SK-N-SH (cell line): ENCODE measurements around the gene FOXG1. TPM values are rescaled to one million over a fixed set of nuclear protein-coding genes. Genes with fewer than 3 reads are reported as not detected.

Source experiments
- CTCF ChIA-PET: fragments of 300-600, 350-600 bp; formaldehyde crosslinking; extraction: SDS; loops from one replicate; lab custom pipeline; 2021; lab: Yijun Ruan, JAX
- POLR2A ChIA-PET: fragments of 350-600 bp; sonication (Branson Sonifier 250); formaldehyde crosslinking; extraction: SDS; loops from one replicate; lab custom pipeline; 2020; ENCODE audit warnings: antibody characterized with exemption, inconsistent platforms; lab: Yijun Ruan, JAX
- DNase-seq: peaks from one replicate; pipeline ENCODE4 v3.0.0; 2012
- H2AFZ ChIP-seq: fragments of 200-600 bp; sonication (generic); 2 replicates; pipeline ENCODE4 v1.8.1; 2016; ENCODE audit warnings: antibody characterized with exemption, mild to moderate bottlenecking, low read depth
- H3F3A ChIP-seq: fragments of 200-600 bp; sonication (generic); replicated peaks from 2 replicates; pipeline ENCODE3; 2016; ENCODE audit warnings: antibody characterized with exemption, mild to moderate bottlenecking; ENCODE audit not compliant: insufficient read depth
- H3K27ac ChIP-seq, 2 experiments: fragments of 200-500 bp in 1 of 2; fragments of 200-600 bp in 1 of 2; sonication (Bioruptor generic) in 1 of 2; sonication (generic), shearing (Covaris generic) in 1 of 2; 2 replicates each; pipeline versions ENCODE4 v1.5.1 to v1.6.1; 2014 to 2016; ENCODE audit warnings: low read depth in 2 of 2, inconsistent platforms in 1 of 2, low read length in 1 of 2, mild to moderate bottlenecking in 1 of 2, mixed read lengths in 1 of 2
- H3K27me3 ChIP-seq: fragments of 200-600 bp; sonication (generic), shearing (Covaris generic); 2 replicates; pipeline ENCODE4 v1.6.1; 2016; ENCODE audit warnings: mixed run types; ENCODE audit not compliant: insufficient read depth
- H3K36me3 ChIP-seq, 2 experiments: fragments of 200-500 bp in 1 of 2; fragments of 200-600 bp in 1 of 2; sonication (Bioruptor generic) in 1 of 2; sonication (generic) in 1 of 2; replicated peaks in 1 of 2; 2 replicates each; pipeline versions ENCODE3 to v1.5.1; 2014 to 2016; ENCODE audit warnings: low read length in 1 of 2, mild to moderate bottlenecking in 1 of 2; ENCODE audit not compliant: insufficient read depth in 2 of 2, control insufficient read depth in 1 of 2
- H3K4me1 ChIP-seq, 2 experiments: fragments of 200-500 bp in 1 of 2; fragments of 200-600 bp in 1 of 2; sonication (Bioruptor generic) in 1 of 2; sonication (generic), shearing (Covaris generic) in 1 of 2; 2 replicates each; pipeline versions ENCODE4 v1.5.1 to v1.6.1; 2014 to 2016; ENCODE audit warnings: low read depth in 1 of 2, low read length in 1 of 2, mixed run types in 1 of 2; ENCODE audit not compliant: insufficient read depth in 2 of 2, control insufficient read depth in 1 of 2
- H3K4me2 ChIP-seq: fragments of 200-600 bp; sonication (generic), shearing (Covaris generic); 2 replicates; pipeline ENCODE4 v1.6.1; 2017; ENCODE audit warnings: mixed run types
- H3K4me3 ChIP-seq, 2 experiments: fragments of 200-500 bp in 1 of 2; fragments of 200-600 bp in 1 of 2; sonication (Bioruptor generic) in 1 of 2; sonication (generic), shearing (Covaris generic) in 1 of 2; 2 replicates each; pipeline versions ENCODE4 v1.5.1 to v1.8.1; 2014 to 2016; ENCODE audit warnings: low read depth in 2 of 2, inconsistent platforms in 1 of 2, low read length in 1 of 2, mild to moderate bottlenecking in 1 of 2, mixed read lengths in 1 of 2, moderate library complexity in 1 of 2
- H3K79me2 ChIP-seq: fragments of 200-600 bp; sonication (generic); 2 replicates; pipeline ENCODE4 v1.8.1; 2017; ENCODE audit warnings: mild to moderate bottlenecking; ENCODE audit not compliant: insufficient read depth
- H3K9ac ChIP-seq: fragments of 200-600 bp; sonication (generic); 2 replicates; pipeline ENCODE4 v1.6.1; 2017; ENCODE audit warnings: mixed run types
- H3K9me2 ChIP-seq: fragments of 200-600 bp; sonication (generic); 2 replicates; pipeline ENCODE4 v1.6.1; 2017; ENCODE audit warnings: mixed run types
- H3K9me3 ChIP-seq: fragments of 200-600 bp; sonication (generic); 2 replicates; pipeline ENCODE4 v1.6.1; 2017; ENCODE audit warnings: mixed run types, mild to moderate bottlenecking, moderate library complexity
- H4K20me1 ChIP-seq: fragments of 200-600 bp; sonication (generic); 2 replicates; pipeline ENCODE4 v1.6.1; 2017; ENCODE audit warnings: mild to moderate bottlenecking, mixed run types; ENCODE audit not compliant: insufficient read depth
- CTCF ChIP-seq: fragments of 200-600 bp; sonication (generic); IDR thresholded peaks from 2 replicates; pipeline ENCODE4 v1.6.1; 2017; ENCODE audit warnings: antibody characterized with exemption, mild to moderate bottlenecking, moderate library complexity
- EP300 ChIP-seq, 2 experiments: IDR thresholded peaks; 2 replicates each; pipeline versions ENCODE4 v1.4.0 to v1.6.1; 2012; ENCODE audit warnings: borderline replicate concordance in 1 of 2, low read depth in 1 of 2, low read length in 1 of 2
- EZH2phosphoT487 ChIP-seq: fragments of 200-600 bp; sonication (generic); IDR thresholded peaks from 2 replicates; pipeline ENCODE4 v1.6.1; 2017; ENCODE audit warnings: low read depth, mixed run types, mild to moderate bottlenecking, antibody characterized with exemption, moderate library complexity, borderline replicate concordance
- FOSL2 ChIP-seq: IDR thresholded peaks from 2 replicates; pipeline ENCODE4 v1.4.0; 2012; ENCODE audit warnings: low read depth, mild to moderate bottlenecking, moderate library complexity, borderline replicate concordance
- IRF3 ChIP-seq: fragments of 150-350 bp; IDR thresholded peaks from 2 replicates; pipeline ENCODE4 v1.6.1; 2016; ENCODE audit warnings: mild to moderate bottlenecking, low read depth, low read length
- MAX ChIP-seq: IDR thresholded peaks from 2 replicates; pipeline ENCODE4 v1.4.0; 2012; ENCODE audit warnings: low read depth
- NRF1 ChIP-seq: IDR thresholded peaks from 2 replicates; pipeline ENCODE4 v1.6.1; 2012; ENCODE audit warnings: low read depth, mild to moderate bottlenecking, low read length
- RAD21 ChIP-seq: IDR thresholded peaks from 2 replicates; pipeline ENCODE4 v1.6.1; 2012; ENCODE audit warnings: mild to moderate bottlenecking, low read length
- SIN3A ChIP-seq: IDR thresholded peaks from 2 replicates; pipeline ENCODE4 v1.6.1; 2012; ENCODE audit warnings: low read depth, mild to moderate bottlenecking, low read length, moderate library complexity, borderline replicate concordance
- SMC3 ChIP-seq: IDR thresholded peaks from 2 replicates; pipeline ENCODE4 v1.6.1; 2012; ENCODE audit warnings: low read depth, low read length, improper control_type of control experiment
- WGBS: methylation state at CpG from one replicate; pipeline ENCODE4 v1.1.6; 2017; ENCODE audit warnings: low lambda C conversion rate; 5-methylcytosine and 5-hydroxymethylcytosine counted together
- polyA plus RNA-seq, 3 experiments: library from polyadenylated mRNA; depleted of rRNA; stranded (reverse); fragments of >200 nt; gene quantifications; 2 replicates each; pipeline ENCODE4 v1.2.3, GENCODE V29; 2012

FOXG1 gene
- polyA plus RNA-seq, 1 of the 3 experiments (the other 2 are of a cell fraction), result not detected

- ChIA-PET POLR2A (no interaction called here), CTCF (interaction anchor here (1.4 to 1.8 kb wide), 3 partner anchors 11 to 22 kb away, joined by 3 to 10 read pairs (median 4); no protein-coding TSS in a partner anchor)
- Histone ChIP-seq H3K27ac (no peak overlapping the region), H3F3A (no peaks in the 10 kb centered on the region), H3K4me3 (peak overlapping the region in 1 of 2 experiments; percentile 50; a peak in 1 of 4 replicates), H3K9ac (no peak overlapping the region), H3K9me2 (0 out of 2 replicates have a peak, but pooled peaks cover 3% of the 10 kb centered on the region), H3K79me2 (no peaks in the 10 kb centered on the region), H2AFZ (no peak overlapping the region), H3K27me3 (peaks cover 57% of the 10 kb centered on the region), H3K4me1 (no peaks in the 10 kb centered on the region), H3K4me2 (peak overlapping the region; percentile 50; the same call in 1 of the 2 replicates), H4K20me1 (no peaks in the 10 kb centered on the region), H3K36me3 (no peaks in the 10 kb centered on the region), H3K9me3 (no peaks in the 10 kb centered on the region)
- 2% methylated on average over 36 of the region's 47 CpGs for WGBS
- DNase-seq, result no peak
- TF ChIP-seq NRF1 (no peak), RAD21 (peak; percentile 20; the same call in 1 of the 2 replicates), EZH2phosphoT487 (peak; percentile 51; the same call in 1 of the 2 replicates), IRF3 (no peak), SIN3A (no peak), SMC3 (no peak), EP300 (IDR thresholded peaks at IDR 0.05; ENCODE audit: borderline replicate concordance in 1 of 2, low read depth in 1 of 2, low read length in 1 of 2) (no peak), MAX (no peak), CTCF (peak; percentile 42), FOSL2 (no peak)
These were observed 7.5 kb downstream of the FOXG1 start for GRCh38 chr14:28773861-28774691.
